T1000 (cell line): ENCODE measurements around the gene TREX2.
"Not testable (repeated sequence)": the region's sequence is repeated elsewhere in the genome, so short reads cannot be mapped to it uniquely, and the experiment has no call there.

Experiments
- DNase-seq: peaks from one replicate; lab custom pipeline; 2025; ENCODE audit warnings: mixed read lengths; lab: John Stamatoyannopoulos, UW

TREX2 gene

DNA sequence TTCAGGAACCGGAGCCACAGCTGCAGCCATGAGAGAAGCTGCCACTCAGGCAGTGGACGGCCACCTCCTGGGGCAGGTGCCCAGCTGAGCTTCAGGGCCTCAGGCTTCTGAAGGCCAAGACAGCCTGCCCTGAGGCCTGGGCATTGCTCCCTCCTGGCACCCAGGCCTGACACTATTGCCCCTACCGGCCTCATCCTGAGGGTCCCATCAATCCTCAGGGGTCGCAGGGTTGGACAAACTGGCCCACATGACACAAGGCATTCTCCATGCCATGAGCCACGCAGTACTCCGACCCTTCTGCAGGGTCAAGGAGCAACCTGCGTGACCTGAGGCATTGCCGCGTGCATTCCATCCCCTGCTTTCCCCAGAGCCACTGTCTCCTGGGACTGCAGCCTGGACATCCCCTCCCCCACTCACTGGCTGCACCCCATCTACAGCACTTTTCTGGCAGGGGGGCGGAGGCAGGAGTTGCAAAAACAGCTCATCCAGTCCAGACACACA, 37.6 kb downstream of the TREX2 start:
- no peak for DNase-seq

DNA sequence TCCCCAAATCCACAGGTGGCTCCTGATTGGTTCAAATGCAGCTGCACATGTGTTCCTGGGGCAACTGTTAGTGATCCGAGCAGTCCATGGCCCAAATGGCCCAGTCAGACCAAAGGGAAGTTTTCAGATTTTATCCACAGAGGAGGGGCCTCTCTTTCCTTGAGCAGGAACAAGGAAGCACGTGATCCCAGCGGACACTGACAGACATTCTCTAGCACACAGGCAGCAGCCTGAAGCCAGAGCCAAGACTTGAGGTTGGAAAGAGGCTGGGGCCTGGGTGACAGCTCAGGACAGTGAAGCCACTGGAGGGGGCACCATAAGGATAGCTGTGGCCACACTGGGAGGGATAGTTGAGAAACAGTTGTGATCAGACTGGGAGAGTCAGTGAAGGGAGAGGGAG, 38.1 kb downstream of the TREX2 start:
- no peak for DNase-seq

DNA sequence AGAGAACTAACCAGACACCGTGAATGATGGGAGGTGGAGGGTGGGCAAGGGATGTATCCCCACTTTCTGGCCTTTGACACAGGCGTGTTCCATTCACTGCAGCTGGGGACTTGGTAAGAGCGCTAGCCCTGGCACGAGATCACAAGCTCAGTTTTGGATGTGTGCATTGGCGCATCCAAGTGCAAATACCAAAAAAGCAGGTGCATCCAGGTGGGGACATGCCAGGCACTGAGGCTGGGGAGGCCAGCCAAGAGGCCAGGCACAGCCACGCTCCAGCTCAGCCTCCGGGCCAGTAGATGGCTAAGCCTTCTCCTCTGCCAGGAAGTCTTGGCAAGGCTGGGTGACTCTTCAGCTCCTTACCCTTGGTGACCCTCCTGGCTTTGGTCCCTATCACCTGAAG, 39.0 kb downstream of the TREX2 start:
- DNase-seq: no peak

DNA sequence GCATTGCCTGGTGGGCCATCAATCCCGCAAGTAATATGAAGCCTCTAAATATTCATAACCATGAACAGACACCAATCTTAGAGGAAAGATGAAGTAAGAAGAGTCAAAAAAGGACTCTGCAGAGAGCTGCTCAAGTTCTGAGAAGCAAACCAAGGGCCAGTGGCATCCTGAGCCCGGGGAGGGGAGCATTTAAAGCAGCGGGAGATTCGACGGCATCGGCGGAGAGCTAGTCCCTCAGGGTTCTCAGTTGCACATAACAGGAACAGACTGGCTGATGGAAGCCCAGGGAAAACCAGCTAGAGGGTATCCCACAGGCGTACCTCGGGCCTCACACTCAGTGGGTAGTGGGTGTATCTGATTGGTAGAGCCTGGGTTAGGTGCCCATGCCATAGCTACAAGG, 39.8 kb downstream of the TREX2 start:
- no peak for DNase-seq

DNA sequence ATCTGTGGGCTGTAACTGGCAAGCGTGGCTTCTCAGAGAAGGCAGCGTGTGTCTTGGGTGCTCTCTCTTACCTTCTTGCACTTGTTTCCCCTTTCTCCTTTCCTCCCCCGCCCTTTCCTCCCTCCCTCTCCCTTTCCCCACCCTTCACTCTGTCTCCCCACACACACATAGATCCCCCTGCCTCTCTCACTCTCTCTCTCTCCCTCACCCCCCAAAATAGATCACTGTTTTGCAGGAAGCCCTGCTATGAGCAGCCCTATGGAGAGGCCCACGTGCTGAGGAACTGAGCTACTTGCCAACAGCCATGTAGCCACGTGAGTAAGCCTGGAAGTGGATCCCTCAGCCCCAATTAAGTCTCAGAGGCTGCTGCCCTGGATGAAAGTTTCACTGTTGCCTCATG, 40.4 kb downstream of the TREX2 start:
- no peak for DNase-seq

DNA sequence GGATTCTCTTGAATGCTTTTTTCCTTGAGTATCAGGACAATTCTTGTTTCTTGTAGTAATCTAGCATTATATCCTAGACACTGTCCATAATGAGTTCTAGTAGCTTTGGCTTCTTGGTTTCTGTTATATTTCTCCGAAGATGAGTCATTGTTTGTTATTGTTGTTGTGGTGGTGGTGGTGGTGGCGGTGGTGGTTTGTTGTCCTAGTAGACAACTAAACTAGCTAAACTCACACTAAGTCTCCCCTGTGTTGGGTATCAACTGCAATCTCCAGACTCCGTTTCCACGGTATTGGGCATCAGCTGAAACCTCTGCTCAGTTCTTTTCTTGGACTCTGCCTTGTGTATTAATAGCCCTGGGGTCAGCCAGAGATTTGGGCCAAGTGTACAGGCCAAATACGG, 41.5 kb downstream of the TREX2 start:
- DNase-seq: not testable (repeated sequence)

DNA sequence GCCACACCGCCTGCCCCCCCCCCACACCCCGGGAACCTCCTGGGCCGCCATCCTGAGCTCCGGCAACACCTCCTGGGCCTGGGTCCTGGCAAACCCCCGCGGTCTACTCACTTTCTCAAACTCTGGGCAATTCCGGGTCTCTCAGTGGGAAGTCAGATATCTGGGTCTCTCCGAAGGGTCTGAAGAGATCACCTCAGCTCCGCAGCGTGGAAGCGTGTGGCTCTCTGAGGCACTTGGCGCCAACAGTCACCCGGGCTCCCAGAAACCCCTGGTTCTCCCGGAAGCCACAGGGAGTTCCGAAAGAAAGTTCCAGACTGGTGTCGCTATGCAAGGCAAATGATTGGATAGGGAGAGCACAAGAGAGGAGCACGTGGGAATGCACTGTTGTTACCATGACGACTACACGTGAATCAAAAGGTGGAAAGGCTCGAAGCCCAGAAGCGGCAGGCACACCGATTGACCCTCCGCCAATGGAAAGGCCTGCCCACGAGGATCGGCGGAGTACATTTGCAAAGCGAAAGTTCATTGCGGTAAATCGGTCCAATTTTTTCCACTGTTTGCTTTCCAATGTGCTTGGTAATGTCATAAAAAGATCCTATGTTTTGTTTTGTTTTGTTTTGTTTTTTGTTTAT, 44.6 kb downstream of the TREX2 start, which contains the start of gene PNMA6E:
Gene PNMA6E (minus strand): TSS at position 218 of the 632 bp plus-strand sequence. CDS start 2,501 bp downstream, outside the sequence.
- DNase-seq: no peak

DNA sequence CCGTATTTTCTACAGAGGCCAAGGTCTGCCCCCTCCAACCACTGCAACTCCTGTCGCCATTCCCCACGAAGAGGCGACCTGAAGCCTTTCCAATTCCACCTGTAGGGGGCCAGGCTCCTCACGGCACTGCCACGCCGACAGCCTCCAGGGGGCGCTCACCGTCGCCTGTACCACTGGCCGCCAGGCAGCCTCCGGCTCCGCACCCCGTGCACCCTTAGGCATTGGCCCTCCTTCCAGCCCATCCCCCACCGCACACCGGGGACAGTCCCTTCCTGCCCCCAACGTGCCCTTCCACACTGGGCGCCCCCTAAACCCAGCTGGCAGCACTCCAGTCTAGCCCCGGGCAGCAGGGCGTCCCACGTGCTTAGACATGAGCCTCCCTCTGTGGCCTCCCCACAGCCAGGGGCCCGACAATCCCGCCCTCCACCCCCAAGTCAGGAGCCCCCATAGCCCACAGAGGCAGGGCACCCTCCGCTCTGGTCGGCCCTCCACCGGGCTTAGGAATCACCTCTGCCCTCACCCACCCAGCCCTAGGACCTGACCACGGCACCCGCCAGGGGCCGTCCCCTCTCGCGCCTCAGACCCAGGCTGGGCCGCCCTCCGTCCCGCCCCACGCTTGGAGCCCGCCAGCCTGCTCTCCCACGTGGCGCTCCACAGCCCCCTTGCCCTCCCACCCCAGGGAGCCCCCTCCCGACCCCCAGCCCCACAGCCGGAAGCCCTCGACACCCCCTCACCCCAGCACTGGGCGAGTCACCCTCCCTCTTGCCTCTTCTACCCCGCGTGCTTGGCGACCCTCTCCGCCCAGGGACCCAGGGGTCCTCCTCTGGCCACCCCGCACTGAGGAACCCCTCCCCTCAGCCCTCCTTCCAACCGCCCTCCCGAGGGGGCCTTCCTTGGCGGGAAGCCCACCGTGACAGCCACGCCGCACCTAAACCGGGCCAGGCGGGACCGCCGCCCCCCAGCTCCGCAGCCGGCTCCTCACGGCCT, 45.4 kb downstream of the TREX2 start:
- no peak for DNase-seq

DNA sequence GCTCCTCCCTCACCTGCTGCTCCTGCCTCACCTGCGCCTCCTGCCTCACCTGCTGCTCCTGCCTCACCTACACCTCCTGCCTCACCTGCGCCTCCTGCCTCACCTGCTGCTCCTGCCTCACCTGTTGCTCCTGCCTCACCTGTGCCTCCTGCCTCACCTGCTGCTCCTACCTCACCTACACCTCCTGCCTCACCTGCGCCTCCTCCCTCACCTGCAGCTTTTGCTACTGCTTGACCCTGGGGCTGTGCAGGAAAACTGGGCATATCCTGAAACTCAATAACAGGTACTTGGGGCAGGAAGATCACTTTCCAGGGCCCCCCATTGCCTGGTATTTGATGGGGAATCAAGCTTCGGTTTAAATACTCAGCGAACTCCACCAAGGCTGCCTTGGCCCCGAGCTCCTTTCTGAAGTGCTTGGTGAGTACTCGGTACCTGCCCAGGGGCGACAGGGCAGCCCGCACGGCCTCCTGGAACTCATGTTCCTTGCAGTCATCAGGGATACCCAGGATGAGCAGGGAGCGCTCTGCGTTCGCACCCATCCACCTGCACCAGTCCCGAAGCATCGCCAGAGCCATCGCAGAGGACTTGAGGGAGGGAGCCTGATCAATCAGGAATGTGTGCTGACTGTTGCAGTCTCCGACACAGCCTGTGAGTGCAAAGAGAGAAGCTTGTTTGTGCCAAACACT, 47.4 kb downstream of the TREX2 start:
- DNase-seq: no peak

DNA sequence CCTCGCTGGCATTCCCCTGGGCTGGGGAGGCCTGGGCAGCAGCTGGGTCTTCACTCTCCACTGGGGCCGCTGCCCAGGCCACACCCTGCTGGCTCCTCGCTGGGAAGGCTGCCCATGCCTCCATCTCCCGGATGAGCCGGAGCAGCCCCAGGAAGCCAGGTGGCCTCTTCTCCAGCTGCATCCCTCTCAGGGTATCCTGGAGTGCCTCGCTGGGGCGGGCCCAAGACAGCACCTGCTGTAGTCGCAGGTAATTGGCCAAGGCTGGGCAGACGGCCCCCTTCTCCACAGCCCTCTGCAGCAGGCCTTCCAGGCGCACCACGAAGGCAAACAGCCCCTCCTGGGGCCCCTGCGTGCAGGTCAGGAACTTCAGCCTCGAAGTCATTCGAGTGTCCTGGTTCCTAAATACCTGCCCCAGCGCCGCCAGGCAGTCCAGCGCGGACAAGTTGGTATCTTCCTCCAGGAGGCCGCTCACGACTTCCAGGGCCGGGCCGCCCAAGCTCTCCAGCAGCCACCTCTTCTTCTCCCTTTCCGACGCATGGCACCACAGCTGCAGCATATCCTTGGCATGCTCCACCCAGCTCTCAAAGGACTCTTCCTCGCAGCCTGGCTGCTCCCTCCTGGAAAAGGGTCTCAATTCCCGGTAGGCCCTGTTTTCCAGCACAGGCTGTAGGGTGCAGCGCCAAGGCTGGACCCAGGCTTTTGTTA, 48.4 kb downstream of the TREX2 start:
- no peak for DNase-seq

DNA sequence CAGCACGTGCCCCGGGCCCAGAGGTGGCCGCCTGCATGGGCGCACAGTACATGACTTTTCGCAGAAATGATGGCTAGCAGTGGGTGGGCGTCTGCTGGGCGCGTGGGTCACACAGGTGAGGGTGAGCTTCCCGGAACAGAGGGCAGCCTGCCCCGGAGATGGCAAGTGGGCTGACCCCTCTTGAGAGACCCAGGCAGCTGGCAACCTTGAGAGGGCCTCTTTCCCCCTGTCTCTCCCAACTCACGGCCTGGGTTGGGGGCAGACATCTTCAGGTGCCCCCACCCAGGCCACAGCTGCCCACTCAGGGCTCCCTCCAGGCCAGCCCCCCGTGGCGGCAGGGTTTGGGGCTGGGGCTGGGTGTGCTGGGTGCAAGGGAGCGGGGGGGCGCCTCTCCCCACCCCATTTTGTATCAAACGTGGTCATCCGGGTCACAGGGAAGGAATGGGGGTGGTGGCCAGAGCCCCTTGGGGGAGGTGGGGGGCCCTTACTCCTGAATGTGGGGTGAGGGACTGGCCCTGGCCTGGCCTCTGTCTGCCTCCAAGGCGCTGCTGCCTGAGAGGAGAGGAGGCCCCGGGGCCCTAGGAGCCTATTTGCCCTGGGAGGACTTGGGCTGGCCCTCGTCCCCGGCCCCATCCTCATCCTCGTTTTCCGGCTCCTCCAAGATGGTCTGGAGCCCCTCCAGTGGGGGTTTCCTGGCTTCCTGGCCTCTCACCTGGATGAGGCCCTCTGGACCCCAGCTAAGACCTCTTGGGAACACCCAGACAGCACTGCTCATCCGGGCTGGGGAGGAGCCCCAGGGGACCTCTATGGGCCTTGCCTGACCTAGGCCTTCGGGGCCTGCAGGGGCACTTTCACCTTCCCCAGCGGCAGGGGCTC, 49.3 kb downstream of the TREX2 start:
- DNase-seq: no peak

DNA sequence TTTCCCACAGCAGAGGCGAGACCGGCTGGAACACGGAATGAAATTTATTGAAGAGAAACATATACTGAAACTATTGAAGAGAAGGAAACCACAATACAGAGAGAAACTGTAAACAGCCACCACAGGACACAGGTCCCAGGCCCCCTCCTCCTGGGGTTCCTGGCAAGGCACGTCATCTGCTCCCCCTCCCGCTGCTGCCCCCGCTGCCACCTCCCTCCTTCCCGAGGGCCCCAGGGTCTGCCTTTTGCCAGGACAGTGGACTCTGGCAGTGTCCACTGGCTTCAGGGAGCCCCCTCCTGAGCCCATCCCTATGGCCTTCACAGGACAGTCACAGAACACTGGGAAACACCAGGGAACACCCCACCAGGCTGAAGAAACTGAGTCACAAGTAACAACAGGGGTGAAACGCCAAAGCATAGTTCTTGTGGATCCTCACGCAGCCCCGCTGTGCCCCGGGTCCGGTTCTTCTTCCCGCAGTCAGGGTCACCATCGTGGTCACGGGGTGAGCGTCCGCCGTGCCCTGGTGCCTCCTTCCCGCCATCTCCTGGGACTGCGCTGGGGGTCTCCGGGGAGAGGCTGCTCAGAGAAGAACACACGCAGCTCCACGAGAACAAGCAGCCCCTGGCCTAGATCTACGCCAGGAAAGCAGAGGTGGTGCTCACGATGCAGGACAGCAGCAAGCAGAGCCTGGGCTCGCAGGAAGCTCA, 50.1 kb downstream of the TREX2 start:
- DNase-seq: no peak

DNA sequence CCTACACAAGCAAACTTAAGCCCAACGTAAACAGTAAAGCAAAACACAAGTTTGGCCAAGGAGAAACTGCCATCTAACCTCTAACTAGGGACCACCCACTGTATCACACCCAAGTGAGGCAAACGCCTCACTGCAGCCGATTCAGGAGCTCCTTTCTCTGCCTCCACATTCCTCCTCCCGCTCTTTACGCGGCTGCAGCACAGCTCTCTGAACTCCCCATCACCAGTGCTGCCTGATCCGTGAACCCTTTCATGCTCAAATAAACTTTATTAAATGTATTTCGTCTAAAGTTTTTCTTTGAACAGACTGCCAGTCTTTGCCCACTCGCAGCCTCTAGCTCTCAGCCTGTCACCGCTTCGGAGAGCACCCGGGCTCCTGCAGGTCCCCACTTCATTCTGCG, 51.2 kb downstream of the TREX2 start:
- no peak for DNase-seq
